GM18505 (cell line): ENCODE results near the gene ZNF219.

ENCODE experiments used
- ATAC-seq: cut with Tn5 transposase; IDR thresholded peaks from one replicate; pipeline ENCODE4 v1.9.1; 2021; ENCODE audit not compliant: unreplicated experiment
- POLR2A ChIP-seq: IDR thresholded peaks from 4 replicates; pipeline ENCODE4 v1.6.1; 2011; ENCODE audit warnings: borderline replicate concordance; ENCODE audit not compliant: insufficient read depth, insufficient read length; ENCODE audit errors: extremely low read depth

Gene ZNF219

GRCh38 chr14:21086908-21087293 is 11.6 kb downstream of the ZNF219 start:
- ATAC-seq, result no peak
- TF ChIP-seq POLR2A, result no peak

DNA sequence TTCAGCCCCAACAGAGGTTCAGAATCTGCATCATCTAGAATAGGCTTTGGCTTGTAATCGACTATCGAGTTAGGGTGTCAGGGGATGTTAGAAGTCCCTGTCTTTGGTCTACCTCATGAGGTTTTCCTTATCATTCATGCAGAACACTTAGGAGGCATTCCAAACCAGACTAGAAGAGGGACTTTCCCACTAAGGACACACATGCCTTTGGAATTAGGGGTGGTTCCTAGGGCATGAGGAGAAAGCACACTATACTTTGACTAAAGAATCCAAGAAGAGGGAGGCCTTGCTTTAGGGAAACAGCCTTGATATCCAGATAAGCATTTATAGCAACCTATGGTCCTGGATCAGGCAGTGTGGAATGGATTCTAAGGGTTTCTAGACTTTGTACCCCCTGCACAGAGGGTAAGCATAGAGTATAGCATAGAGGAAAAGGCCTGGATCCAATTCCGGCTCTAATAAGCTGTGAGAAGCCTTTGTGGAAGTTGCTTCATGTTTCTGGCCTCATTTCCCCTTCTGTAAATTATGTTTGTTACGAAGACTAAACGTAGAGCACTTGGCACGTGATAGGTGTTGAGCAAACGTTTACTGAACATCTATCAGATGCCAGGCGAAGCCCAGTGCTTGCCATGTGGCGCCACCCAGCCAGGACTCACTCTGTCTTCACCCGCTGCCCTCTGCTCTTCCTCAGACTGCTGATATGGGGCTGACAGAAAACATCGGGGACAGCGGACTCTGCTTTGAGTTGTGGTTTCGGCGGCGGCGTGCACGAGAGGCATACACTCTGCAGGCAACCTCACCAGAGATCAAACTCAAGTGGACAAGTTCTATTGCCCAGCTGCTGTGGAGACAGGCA is 13.2 kb downstream of the ZNF219 start:
- TF ChIP-seq POLR2A, result no peak

DNA sequence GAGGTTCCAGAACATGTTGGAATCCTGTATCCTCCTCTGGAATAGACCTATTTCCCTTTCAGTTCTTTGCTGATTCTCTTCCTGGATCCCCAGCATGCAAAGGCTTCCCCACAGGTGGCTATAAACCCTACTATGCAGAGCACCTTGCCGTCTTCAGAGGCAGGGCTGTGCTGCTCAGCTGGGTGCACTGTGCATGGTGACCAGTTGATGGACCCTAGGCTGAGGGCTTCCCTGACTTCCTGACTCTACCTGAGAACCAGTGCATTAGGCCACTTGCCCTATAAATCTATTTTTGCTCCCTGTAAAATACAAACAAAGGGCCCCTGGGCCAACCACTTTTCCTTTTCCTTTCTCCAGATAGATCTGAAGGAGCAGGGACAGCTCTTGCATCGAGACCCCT is 14.1 kb downstream of the ZNF219 start:
- no peak for TF ChIP-seq POLR2A
- ATAC-seq, result no peak

More for the DNA sequence above, 13.2 kb downstream of the ZNF219 start:
- no peak for ATAC-seq

DNA sequence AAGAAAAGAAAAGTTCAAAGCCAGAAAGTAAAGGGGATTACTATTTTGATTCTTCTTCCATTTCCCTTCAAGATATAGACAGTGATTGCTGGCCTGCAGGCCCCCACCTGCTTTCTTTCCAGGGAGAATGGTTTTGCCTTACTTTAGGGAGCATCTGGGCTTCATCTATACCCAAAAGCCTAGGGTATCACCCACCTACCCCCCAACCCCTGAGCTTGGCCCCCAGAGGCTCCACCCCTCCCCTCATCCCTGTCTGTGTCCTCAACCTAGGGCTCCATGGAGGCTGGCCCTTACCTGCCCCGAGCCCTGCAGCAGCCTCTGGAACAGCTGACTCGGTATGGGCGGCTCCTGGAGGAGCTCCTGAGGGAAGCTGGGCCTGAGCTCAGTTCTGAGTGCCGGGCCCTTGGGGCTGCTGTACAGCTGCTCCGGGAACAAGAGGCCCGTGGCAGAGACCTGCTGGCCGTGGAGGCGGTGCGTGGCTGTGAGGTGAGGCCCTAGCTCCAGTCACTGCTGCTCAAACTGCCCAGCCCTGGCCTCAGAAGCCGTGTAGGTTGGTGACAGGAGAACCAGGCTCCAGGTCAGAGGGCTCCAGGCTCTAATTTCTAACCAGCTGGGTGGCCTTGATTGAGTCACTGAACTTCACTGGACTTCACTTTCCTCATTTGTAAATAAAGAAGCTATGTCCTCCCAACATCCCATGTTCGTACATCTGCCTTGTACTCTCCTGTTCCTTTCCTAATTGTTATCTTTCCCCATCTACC is 14.7 kb downstream of the ZNF219 start:
- no peak for TF ChIP-seq POLR2A
- ATAC-seq, result no peak

- ATAC-seq, result no peak
- no peak for TF ChIP-seq POLR2A
Measured at GRCh38 chr14:21081521-21082142, 16.8 kb downstream of the ZNF219 start.

DNA sequence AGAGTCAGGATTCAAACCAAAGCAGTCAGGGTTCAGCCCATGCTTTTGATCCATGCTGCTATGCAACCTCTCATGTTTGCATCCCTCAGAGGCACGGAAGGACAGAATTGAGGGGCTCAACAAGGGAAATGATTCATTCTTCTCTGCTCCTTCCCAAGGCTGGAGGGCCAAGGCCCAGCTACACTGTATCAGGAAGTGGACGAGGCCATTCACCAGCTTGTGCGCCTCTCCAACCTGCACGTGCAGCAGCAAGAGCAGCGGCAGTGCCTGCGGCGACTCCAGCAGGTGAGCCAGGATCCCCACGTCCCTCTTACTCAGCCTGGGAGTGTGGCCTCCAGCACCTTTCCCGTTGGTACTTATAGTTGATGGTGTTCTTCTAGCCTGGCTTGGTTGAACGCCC is 19.7 kb downstream of the ZNF219 start:
- no peak for TF ChIP-seq POLR2A
- ATAC-seq, result no peak

DNA sequence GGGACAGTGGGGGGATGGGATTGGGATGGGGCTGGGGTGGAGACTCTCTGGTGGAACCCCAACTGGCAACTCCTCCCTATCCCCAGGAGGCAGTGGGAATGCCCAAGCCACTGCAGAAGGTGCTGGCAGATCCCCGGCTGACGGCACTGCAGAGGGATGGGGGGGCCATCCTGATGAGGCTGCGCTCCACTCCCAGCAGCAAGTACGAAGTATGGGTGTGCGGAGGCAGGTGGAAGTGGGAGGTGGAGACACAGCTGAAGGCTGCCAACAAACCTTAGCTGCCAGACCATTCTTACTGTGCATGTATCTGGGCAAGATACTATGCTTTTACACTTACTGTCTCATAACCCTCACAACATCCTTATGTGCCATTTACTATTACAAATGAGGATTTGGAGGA is 20.2 kb downstream of the ZNF219 start:
- ATAC-seq, result no peak
- TF ChIP-seq POLR2A, result no peak

DNA sequence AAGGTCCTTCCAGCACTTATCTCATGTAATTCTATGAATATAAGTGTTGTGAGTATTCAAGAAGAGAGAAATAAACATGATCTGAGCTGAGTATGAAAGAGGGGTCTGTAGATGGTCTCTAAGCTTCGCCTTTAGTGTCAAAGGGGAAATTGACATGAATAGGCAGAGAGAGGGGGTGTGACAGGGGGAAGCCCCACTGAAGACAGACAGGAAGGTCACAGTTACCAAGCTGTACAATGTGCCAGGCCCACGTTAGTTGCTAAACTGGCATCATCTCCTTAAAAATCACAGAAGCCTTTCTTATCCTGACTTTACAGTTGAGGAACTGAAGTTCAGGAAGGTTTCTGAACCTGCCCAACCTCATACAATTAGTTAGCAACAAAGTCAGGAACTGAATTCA is 20.8 kb downstream of the ZNF219 start:
- TF ChIP-seq POLR2A, result no peak
- no peak for ATAC-seq

- no peak for TF ChIP-seq POLR2A
- ATAC-seq, result no peak
Measured at GRCh38 chr14:21075719-21076437, 22.6 kb downstream of the ZNF219 start.

DNA sequence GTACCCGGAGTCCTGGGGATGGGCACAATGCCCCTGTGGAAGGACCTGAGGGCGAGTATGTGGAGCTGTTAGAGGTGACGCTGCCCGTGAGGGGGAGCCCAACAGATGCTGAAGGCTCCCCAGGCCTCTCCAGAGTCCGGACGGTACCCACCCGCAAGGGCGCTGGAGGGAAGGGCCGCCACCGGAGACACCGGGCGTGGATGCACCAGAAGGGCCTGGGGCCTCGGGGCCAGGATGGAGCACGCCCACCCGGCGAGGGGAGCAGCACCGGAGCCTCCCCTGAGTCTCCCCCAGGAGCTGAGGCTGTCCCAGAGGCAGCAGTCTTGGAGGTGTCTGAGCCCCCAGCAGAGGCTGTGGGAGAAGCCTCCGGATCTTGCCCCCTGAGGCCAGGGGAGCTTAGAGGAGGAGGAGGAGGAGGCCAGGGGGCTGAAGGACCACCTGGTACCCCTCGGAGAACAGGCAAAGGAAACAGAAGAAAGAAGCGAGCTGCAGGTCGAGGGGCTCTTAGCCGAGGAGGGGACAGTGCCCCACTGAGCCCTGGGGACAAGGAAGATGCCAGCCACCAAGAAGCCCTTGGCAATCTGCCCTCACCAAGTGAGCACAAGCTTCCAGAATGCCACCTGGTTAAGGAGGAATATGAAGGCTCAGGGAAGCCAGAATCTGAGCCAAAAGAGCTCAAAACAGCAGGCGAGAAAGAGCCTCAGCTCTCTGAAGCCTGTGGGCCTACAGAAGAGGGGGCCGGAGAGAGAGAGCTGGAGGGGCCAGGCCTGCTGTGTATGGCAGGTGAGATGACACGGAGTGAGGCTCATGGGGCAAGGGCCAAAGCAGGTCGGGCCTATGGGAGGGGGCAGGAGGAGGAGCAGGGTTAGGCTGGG is 23.8 kb downstream of the ZNF219 start:
- no peak for ATAC-seq
- no peak for TF ChIP-seq POLR2A

DNA sequence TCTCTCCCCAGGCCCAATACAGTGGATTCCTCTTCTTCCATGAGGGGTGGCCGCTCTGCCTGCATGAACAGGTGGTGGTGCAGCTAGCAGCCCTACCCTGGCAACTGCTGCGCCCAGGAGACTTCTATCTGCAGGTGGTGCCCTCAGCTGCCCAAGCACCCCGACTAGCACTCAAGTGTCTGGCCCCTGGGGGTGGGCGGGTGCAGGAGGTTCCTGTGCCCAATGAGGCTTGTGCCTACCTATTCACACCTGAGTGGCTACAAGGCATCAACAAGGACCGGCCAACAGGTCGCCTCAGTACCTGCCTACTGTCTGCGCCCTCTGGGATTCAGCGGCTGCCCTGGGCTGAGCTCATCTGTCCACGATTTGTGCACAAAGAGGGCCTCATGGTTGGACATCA is 24.5 kb downstream of the ZNF219 start:
- no peak for TF ChIP-seq POLR2A
- ATAC-seq, result no peak

DNA sequence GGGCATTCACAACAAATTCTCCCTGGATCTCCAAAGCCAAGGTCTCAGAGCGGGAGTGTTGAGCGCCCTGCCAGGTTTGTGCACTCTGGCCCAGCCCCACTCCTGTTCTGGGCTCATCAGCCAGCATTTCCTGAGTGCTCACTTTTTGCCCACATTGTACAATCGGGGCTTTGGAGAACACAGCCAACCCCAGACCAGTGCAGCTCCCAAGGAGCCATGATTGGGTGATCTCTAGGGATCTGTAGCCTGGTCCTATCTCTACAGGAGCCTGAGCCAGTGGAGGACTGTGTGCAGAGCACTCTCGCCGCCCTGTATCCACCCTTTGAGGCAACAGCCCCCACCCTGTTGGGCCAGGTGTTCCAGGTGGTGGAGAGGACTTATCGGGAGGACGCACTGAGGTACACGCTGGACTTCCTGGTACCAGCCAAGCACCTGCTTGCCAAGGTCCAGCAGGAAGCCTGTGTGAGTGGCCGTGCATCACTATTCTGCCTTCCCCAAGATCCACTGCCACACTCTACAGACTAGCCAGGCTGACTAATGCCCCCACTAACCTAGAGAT is 25.6 kb downstream of the ZNF219 start:
- TF ChIP-seq POLR2A, result no peak

More for the DNA sequence above, 25.6 kb downstream of the ZNF219 start:
- ATAC-seq, result no peak
